Measurements from ENCODE around the gene EFHC2. TPM values are rescaled to one million over a fixed set of nuclear protein-coding genes. Genes with fewer than 3 reads are reported as not detected.

Gene EFHC2
- total and polyA plus RNA-seq, 2 donors (not counting 1 experiment from before 2014, with no cell fraction given): 1.1 to 2.6 TPM

GRCh38 chrX:44218465-44218864 is 125.0 kb downstream of the EFHC2 start:
- Histone ChIP-seq H3K4me1 (ENCODE audit: control insufficient read depth, extremely low read depth, insufficient read depth, low read length) (no peaks in the 10 kb centered on the region), H3K9ac (ENCODE audit: insufficient read depth, low read length) (no peak overlapping the region), H3K4me2 (ENCODE audit: extremely low read depth, insufficient read depth, low read length) (no peak overlapping the region), H3K9me3 (ENCODE audit: control insufficient read depth, insufficient read depth, low read depth, low read length) (no peaks in the 10 kb centered on the region), H3K79me2 (ENCODE audit: control insufficient read depth, insufficient read depth, low read length) (no peaks in the 10 kb centered on the region), H3K36me3 (ENCODE audit: control insufficient read depth, insufficient read depth, low read length) (no peaks in the 10 kb centered on the region), H3K4me3 (replicated peaks in 1 of 4; ENCODE audit: control extremely low read depth in 1 of 4, insufficient read depth in 1 of 4, low read depth in 3 of 4, low read length in 4 of 4) (no peak overlapping the region), H4K20me1 (ENCODE audit: control insufficient read depth, extremely low read depth, insufficient read depth, low read length) (no peaks in the 10 kb centered on the region), H2AFZ (ENCODE audit: low read length) (no peak overlapping the region), H3K27ac (ENCODE audit: insufficient read depth, low read length) (no peak overlapping the region), H3K27me3 (ENCODE audit: control insufficient read depth, insufficient read depth, low read length) (no peaks in the 10 kb centered on the region)
- TF ChIP-seq EZH2 (IDR thresholded peaks at IDR 0.05; ENCODE audit: low read length, missing control alignments): no peak
- TF ChIP-seq, protein P1, sequence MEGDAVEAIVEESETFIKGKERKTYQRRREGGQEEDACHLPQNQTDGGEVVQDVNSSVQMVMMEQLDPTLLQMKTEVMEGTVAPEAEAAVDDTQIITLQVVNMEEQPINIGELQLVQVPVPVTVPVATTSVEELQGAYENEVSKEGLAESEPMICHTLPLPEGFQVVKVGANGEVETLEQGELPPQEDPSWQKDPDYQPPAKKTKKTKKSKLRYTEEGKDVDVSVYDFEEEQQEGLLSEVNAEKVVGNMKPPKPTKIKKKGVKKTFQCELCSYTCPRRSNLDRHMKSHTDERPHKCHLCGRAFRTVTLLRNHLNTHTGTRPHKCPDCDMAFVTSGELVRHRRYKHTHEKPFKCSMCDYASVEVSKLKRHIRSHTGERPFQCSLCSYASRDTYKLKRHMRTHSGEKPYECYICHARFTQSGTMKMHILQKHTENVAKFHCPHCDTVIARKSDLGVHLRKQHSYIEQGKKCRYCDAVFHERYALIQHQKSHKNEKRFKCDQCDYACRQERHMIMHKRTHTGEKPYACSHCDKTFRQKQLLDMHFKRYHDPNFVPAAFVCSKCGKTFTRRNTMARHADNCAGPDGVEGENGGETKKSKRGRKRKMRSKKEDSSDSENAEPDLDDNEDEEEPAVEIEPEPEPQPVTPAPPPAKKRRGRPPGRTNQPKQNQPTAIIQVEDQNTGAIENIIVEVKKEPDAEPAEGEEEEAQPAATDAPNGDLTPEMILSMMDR (conservative IDR thresholded peaks at IDR 0.05 in 1 of 2, IDR thresholded peaks at IDR 0.05 in 1 of 2; ENCODE audit: low read depth in 1 of 2, low read length in 2 of 2): no peak
- no peak for DNase-seq (ENCODE audit: low read depth in 2 of 2)

DNA sequence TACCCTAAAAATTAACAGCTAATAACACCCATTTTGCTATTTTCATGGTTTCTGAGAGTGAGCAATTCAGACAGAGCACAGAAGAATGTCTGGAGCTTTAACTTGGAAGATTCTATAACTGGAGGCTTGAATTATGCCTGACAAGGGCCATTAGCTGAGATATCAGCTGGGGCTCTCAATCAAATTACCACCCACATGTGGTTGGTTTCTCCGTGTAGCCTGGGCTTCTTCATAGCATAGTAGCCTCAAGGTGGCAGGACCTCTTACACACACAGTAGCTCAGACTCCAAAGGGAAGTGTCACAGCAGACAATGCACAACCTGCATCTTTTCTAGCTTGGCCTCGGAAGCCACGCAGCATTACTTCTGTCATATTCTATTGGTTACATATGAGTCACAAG is 127.3 kb downstream of the EFHC2 start:
- H3K36me3 ChIP-seq (ENCODE audit: control insufficient read depth, insufficient read depth, low read length): no peaks in the 10 kb centered on the region
- no peak overlapping the region for H3K9ac ChIP-seq (ENCODE audit: insufficient read depth, low read length)
- no peaks in the 10 kb centered on the region for H3K9me3 ChIP-seq (ENCODE audit: control insufficient read depth, insufficient read depth, low read depth, low read length)
- H3K27me3 ChIP-seq (ENCODE audit: control insufficient read depth, insufficient read depth, low read length): no peaks in the 10 kb centered on the region
- no peak overlapping the region for H2AFZ ChIP-seq (ENCODE audit: low read length)
- H4K20me1 ChIP-seq (ENCODE audit: control insufficient read depth, extremely low read depth, insufficient read depth, low read length): no peaks in the 10 kb centered on the region
- TF ChIP-seq EZH2 (IDR thresholded peaks at IDR 0.05; ENCODE audit: low read length, missing control alignments): no peak
- TF ChIP-seq, protein P1 (conservative IDR thresholded peaks at IDR 0.05 in 1 of 2, IDR thresholded peaks at IDR 0.05 in 1 of 2; ENCODE audit: low read depth in 1 of 2, low read length in 2 of 2): no peak
- H3K27ac ChIP-seq (ENCODE audit: insufficient read depth, low read length): no peak overlapping the region
- H3K4me1 ChIP-seq (ENCODE audit: control insufficient read depth, extremely low read depth, insufficient read depth, low read length): no peaks in the 10 kb centered on the region
- DNase-seq (ENCODE audit: low read depth in 2 of 2): no peak
- H3K4me3 ChIP-seq (replicated peaks in 1 of 4; ENCODE audit: control extremely low read depth in 1 of 4, insufficient read depth in 1 of 4, low read depth in 3 of 4, low read length in 4 of 4): no peak overlapping the region
- no peak overlapping the region for H3K4me2 ChIP-seq (ENCODE audit: extremely low read depth, insufficient read depth, low read length)
- H3K79me2 ChIP-seq (ENCODE audit: control insufficient read depth, insufficient read depth, low read length): no peaks in the 10 kb centered on the region

DNA sequence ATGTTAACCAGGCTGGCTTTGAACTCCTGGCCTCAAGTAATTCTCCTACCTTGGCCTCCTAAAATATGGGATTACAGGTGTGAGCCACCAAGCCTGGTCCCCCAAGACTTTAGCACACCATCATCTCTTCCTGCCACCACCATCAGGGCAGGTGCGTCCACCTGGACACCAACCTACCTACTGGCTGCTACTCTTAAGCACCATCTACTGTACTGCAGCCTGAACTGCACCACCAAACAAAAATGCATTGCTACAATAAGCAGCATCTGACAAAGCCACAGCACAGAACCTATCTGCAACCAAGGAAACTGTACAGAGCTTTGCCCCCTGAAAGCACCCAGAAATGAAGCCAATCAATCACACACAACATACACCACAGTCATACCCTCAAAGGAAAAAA is 139.7 kb downstream of the EFHC2 start:
- H3K9me3 ChIP-seq (ENCODE audit: control insufficient read depth, insufficient read depth, low read depth, low read length): no peaks in the 10 kb centered on the region

More for the DNA sequence above, 139.7 kb downstream of the EFHC2 start:
- no peak for DNase-seq (ENCODE audit: low read depth in 2 of 2)
- no peak overlapping the region for H3K9ac ChIP-seq (ENCODE audit: insufficient read depth, low read length)
- no peaks in the 10 kb centered on the region for H3K27me3 ChIP-seq (ENCODE audit: control insufficient read depth, insufficient read depth, low read length)
- TF ChIP-seq, protein P1 (conservative IDR thresholded peaks at IDR 0.05 in 1 of 2, IDR thresholded peaks at IDR 0.05 in 1 of 2; ENCODE audit: low read depth in 1 of 2, low read length in 2 of 2): no peak
- TF ChIP-seq EZH2 (IDR thresholded peaks at IDR 0.05; ENCODE audit: low read length, missing control alignments): no peak
- H3K79me2 ChIP-seq (ENCODE audit: control insufficient read depth, insufficient read depth, low read length): no peaks in the 10 kb centered on the region
- H4K20me1 ChIP-seq (ENCODE audit: control insufficient read depth, extremely low read depth, insufficient read depth, low read length): no peaks in the 10 kb centered on the region
- no peak overlapping the region for H3K27ac ChIP-seq (ENCODE audit: insufficient read depth, low read length)
- H3K4me3 ChIP-seq (replicated peaks in 1 of 4; ENCODE audit: control extremely low read depth in 1 of 4, insufficient read depth in 1 of 4, low read depth in 3 of 4, low read length in 4 of 4): no peak overlapping the region
- no peak overlapping the region for H2AFZ ChIP-seq (ENCODE audit: low read length)
- H3K4me2 ChIP-seq (ENCODE audit: extremely low read depth, insufficient read depth, low read length): no peak overlapping the region
- H3K36me3 ChIP-seq (ENCODE audit: control insufficient read depth, insufficient read depth, low read length): no peaks in the 10 kb centered on the region
- no peaks in the 10 kb centered on the region for H3K4me1 ChIP-seq (ENCODE audit: control insufficient read depth, extremely low read depth, insufficient read depth, low read length)
